GM23248 (cell line): ENCODE measurements around the gene DNAJC10. TPM values are rescaled to one million over a fixed set of nuclear protein-coding genes. Genes with fewer than 3 reads are reported as not detected.
"Not testable (repeated sequence)": the region's sequence is repeated elsewhere in the genome, so short reads cannot be mapped to it uniquely, and the experiment has no call there.

ENCODE experiments used
- DNase-seq: peaks from one replicate; pipeline ENCODE4 v3.0.0-alpha.2; 2015
- H2AFZ ChIP-seq: fragments of 200-600 bp; sonication (generic); 2 replicates; pipeline ENCODE4 v1.6.1; 2016; ENCODE audit warnings: antibody characterized with exemption
- H3F3A ChIP-seq: fragments of 200-600 bp; sonication (generic); 2 replicates; pipeline ENCODE4 v1.6.1; 2016; ENCODE audit warnings: mild to moderate bottlenecking, antibody characterized with exemption, mixed run types; ENCODE audit not compliant: insufficient read depth
- H3K27ac ChIP-seq: fragments of 200-600 bp; sonication (generic); 2 replicates; pipeline ENCODE4 v1.5.1; 2016; ENCODE audit warnings: mild to moderate bottlenecking
- H3K27me3 ChIP-seq: fragments of 200-600 bp; sonication (generic); replicated peaks from 2 replicates; pipeline ENCODE4 v1.6.1; 2016; ENCODE audit warnings: mild to moderate bottlenecking; ENCODE audit not compliant: insufficient read depth
- H3K36me3 ChIP-seq: fragments of 200-600 bp; sonication (generic); 2 replicates; pipeline ENCODE4 v1.6.1; 2016; ENCODE audit warnings: low read depth, mild to moderate bottlenecking
- H3K4me1 ChIP-seq: fragments of 200-600 bp; sonication (generic); 2 replicates; pipeline ENCODE4 v1.6.1; 2016; ENCODE audit warnings: mild to moderate bottlenecking; ENCODE audit not compliant: insufficient read depth
- H3K4me2 ChIP-seq: fragments of 200-600 bp; sonication (generic); one replicate; pipeline ENCODE4 v1.6.1; 2016; ENCODE audit warnings: mild to moderate bottlenecking; ENCODE audit not compliant: unreplicated experiment
- H3K4me3 ChIP-seq: fragments of 200-600 bp; sonication (generic); 2 replicates; pipeline ENCODE4 v1.5.1; 2016; ENCODE audit warnings: mild to moderate bottlenecking
- H3K79me2 ChIP-seq: fragments of 200-600 bp; sonication (generic); 2 replicates; pipeline ENCODE4 v1.6.1; 2016; ENCODE audit warnings: mild to moderate bottlenecking; ENCODE audit not compliant: insufficient read depth
- H3K9ac ChIP-seq: fragments of 200-600 bp; sonication (generic); 2 replicates; pipeline ENCODE4 v1.6.1; 2016; ENCODE audit warnings: mild to moderate bottlenecking
- H3K9me2 ChIP-seq: fragments of 200-600 bp; sonication (generic); 2 replicates; pipeline ENCODE4 v1.6.1; 2016; ENCODE audit warnings: mixed run types, mild to moderate bottlenecking, moderate library complexity; ENCODE audit not compliant: insufficient read depth
- H3K9me3 ChIP-seq: fragments of 200-600 bp; sonication (generic); one replicate; pipeline ENCODE4 v1.6.1; 2017; ENCODE audit warnings: low read depth
- H4K20me1 ChIP-seq: fragments of 200-600 bp; sonication (generic); 2 replicates; pipeline ENCODE4 v1.6.0; 2016; ENCODE audit not compliant: insufficient read depth
- EZH2 ChIP-seq: fragments of 200-600 bp; sonication (generic); IDR thresholded peaks from 2 replicates; pipeline ENCODE4 v1.6.1; 2018; ENCODE audit warnings: antibody characterized with exemption, mild to moderate bottlenecking; ENCODE audit not compliant: insufficient read depth, poor library complexity, severe bottlenecking
- EZH2phosphoT487 ChIP-seq: fragments of 200-600 bp; sonication (generic); IDR thresholded peaks from 2 replicates; pipeline ENCODE4 v1.6.1; 2018; ENCODE audit warnings: antibody characterized with exemption, moderate library complexity, mild to moderate bottlenecking, low read depth; ENCODE audit not compliant: insufficient read depth
- WGBS, 2 experiments: methylation state at CpG; one replicate each; pipeline ENCODE4 v1.1.6; 2015 to 2017; ENCODE audit warnings: low lambda C conversion rate in 2 of 2, low coverage in 1 of 2; ENCODE audit errors: missing lambda C conversion rate in 2 of 2; 5-methylcytosine and 5-hydroxymethylcytosine counted together
- in situ Hi-C: fragments of 300-500 bp; cut with MboI; formaldehyde crosslinking; loops from 2 replicates; pipeline ENCODE4 v1.15.0; 2020
- polyA plus RNA-seq: library from polyadenylated mRNA; unstranded; fragments of >200 nt; fragmentation: Nextera tagmentation; extraction: Ambion mirVana; gene quantifications from 2 replicates; pipeline ENCODE4 v1.2.1, GENCODE V29; 2016
- total RNA-seq: library from RNA; depleted of rRNA; stranded (reverse); fragments of >200 nt; shearing (Covaris generic); gene quantifications from 2 replicates; pipeline ENCODE4 v1.2.3, GENCODE V29; 2014

Gene DNAJC10
- total and polyA plus RNA-seq, 2 experiments from 2014 or later, result 96.0 to 117 TPM

GRCh38 chr2:182732736-182733135, 16.7 kb downstream of the DNAJC10 start:
- Histone ChIP-seq H4K20me1 (no peaks in the 10 kb centered on the region), H3K4me2 (no peak overlapping the region), H2AFZ (no peak overlapping the region), H3K36me3 (peaks cover 52% of the 10 kb centered on the region), H3K27ac (no peak overlapping the region), H3K4me1 (no peaks in the 10 kb centered on the region), H3K4me3 (no peak overlapping the region), H3K9me2 (no peaks in the 10 kb centered on the region), H3K9me3 (no peaks in the 10 kb centered on the region), H3K27me3 (no peaks in the 10 kb centered on the region), H3F3A (no peaks in the 10 kb centered on the region), H3K9ac (no peak overlapping the region), H3K79me2 (no peaks in the 10 kb centered on the region)
- TF ChIP-seq EZH2phosphoT487 (no peak), EZH2 (no peak)
- in situ Hi-C loops, result no loop called here
- DNase-seq, result no peak

- no peak for DNase-seq
- Histone ChIP-seq H3K9me3 (no peaks in the 10 kb centered on the region), H3K9ac (no peak overlapping the region), H3K27ac (no peak overlapping the region), H3K9me2 (no peaks in the 10 kb centered on the region), H3K4me3 (no peak overlapping the region), H3K4me1 (no peaks in the 10 kb centered on the region), H3K36me3 (peaks cover 52% of the 10 kb centered on the region), H4K20me1 (no peaks in the 10 kb centered on the region), H3K27me3 (no peaks in the 10 kb centered on the region), H3K79me2 (no peaks in the 10 kb centered on the region), H3F3A (no peaks in the 10 kb centered on the region), H3K4me2 (no peak overlapping the region), H2AFZ (no peak overlapping the region)
- no peak for TF ChIP-seq EZH2phosphoT487
- no peak for TF ChIP-seq EZH2
- WGBS, 2 experiments, result 96 to 97% methylated on average over 1 of the region's 1 CpG
- in situ Hi-C loops, result no loop called here
These were observed 17.5 kb downstream of the DNAJC10 start for GRCh38 chr2:182733572-182733971.

GRCh38 chr2:182736856-182737255, 20.8 kb downstream of the DNAJC10 start:
- DNase-seq, H3K27me3 ChIP-seq, H2AFZ ChIP-seq, H3K4me1 ChIP-seq, H4K20me1 ChIP-seq, H3K9me2 ChIP-seq, H3K27ac ChIP-seq, H3K79me2 ChIP-seq, H3K4me2 ChIP-seq, H3K4me3 ChIP-seq, H3F3A ChIP-seq, in situ Hi-C loops, H3K9ac ChIP-seq, H3K9me3 ChIP-seq: not testable (repeated sequence)
- WGBS, 2 experiments, result 83 to 91% methylated on average over 7 to 8 of the region's 8 CpGs
- peaks cover 57% of the 10 kb centered on the region for H3K36me3 ChIP-seq

GRCh38 chr2:182740701-182741100, 24.6 kb downstream of the DNAJC10 start:
- Histone ChIP-seq H3K4me3 (no peak overlapping the region), H3K9me3 (no peaks in the 10 kb centered on the region), H3K36me3 (peaks cover 72% of the 10 kb centered on the region), H3K9ac (no peak overlapping the region), H4K20me1 (no peaks in the 10 kb centered on the region), H3K27me3 (no peaks in the 10 kb centered on the region), H3F3A (no peaks in the 10 kb centered on the region), H3K4me2 (no peak overlapping the region), H3K27ac (no peak overlapping the region), H3K79me2 (no peaks in the 10 kb centered on the region), H3K4me1 (no peaks in the 10 kb centered on the region), H3K9me2 (no peaks in the 10 kb centered on the region), H2AFZ (no peak overlapping the region)
- no peak for TF ChIP-seq EZH2
- no peak for TF ChIP-seq EZH2phosphoT487
- in situ Hi-C loops, result no loop called here
- 95 to 99% methylated on average over 2 of the region's 2 CpGs for WGBS, 2 experiments
- DNase-seq, result no peak

GRCh38 chr2:182741620-182742019, 25.6 kb downstream of the DNAJC10 start:
- Histone ChIP-seq H4K20me1 (no peaks in the 10 kb centered on the region), H3K4me2 (no peak overlapping the region), H3K27ac (no peak overlapping the region), H3K9me3 (no peaks in the 10 kb centered on the region), H3K4me1 (no peaks in the 10 kb centered on the region), H3K4me3 (no peak overlapping the region), H3K36me3 (peaks cover 73% of the 10 kb centered on the region), H3K27me3 (no peaks in the 10 kb centered on the region), H3K9me2 (no peaks in the 10 kb centered on the region), H3K9ac (no peak overlapping the region), H3F3A (no peaks in the 10 kb centered on the region), H3K79me2 (no peaks in the 10 kb centered on the region), H2AFZ (no peak overlapping the region)
- 95 to 98% methylated on average over 2 of the region's 2 CpGs for WGBS, 2 experiments
- TF ChIP-seq EZH2 (no peak), EZH2phosphoT487 (no peak)
- no peak for DNase-seq
- in situ Hi-C loops, result no loop called here
